Hematopoietic multipotent progenitor cell treated with erythropoietin and hydrocortisone succinate and interleukin-3 and kit ligand, for 4 days (in vitro differentiated cells): ENCODE measurements around the gene NCEH1.
"Not testable (repeated sequence)": the region's sequence is repeated elsewhere in the genome, so short reads cannot be mapped to it uniquely, and the experiment has no call there.

Experiments used
- DNase-seq: peaks from one replicate; pipeline ENCODE4 v3.0.0-alpha.2; 2015

Gene NCEH1, protein sequence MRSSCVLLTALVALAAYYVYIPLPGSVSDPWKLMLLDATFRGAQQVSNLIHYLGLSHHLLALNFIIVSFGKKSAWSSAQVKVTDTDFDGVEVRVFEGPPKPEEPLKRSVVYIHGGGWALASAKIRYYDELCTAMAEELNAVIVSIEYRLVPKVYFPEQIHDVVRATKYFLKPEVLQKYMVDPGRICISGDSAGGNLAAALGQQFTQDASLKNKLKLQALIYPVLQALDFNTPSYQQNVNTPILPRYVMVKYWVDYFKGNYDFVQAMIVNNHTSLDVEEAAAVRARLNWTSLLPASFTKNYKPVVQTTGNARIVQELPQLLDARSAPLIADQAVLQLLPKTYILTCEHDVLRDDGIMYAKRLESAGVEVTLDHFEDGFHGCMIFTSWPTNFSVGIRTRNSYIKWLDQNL

DNA sequence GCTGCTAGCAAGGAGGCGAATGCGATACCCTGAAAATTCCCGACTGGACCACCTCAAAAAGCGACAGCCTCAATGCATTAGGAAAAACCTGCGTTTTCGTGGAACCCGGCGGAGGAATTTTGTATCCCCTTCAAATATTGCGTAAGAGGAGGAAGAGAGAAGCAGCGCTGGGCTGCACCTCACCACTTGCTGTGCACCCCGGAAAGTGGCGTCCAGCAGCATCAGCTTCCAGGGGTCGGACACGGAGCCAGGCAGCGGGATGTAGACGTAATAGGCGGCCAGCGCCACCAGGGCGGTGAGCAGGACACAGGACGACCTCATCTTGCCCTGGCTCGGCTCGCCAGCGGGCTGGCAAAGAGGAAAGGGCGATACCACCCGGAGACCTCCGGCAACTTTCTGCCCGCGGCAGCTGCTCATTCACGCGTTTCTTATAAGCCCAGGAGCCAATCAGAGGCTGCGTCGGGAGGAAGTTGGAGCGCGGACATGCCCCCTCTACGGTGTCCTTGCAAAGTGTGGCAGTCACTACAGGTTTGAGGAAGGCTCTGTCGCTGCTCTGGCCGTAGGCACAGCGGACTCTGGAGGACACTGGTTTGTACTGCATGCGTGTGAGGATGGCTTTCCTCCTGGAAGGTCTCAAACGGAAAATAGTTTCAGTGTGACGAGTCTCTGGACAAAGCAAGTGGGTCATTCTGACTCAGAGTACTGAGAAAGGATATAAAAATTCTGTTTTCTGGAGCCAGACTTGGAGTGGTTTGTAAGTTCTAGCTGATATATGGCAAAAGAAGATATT lies at the start of gene NCEH1:
Gene NCEH1 (minus strand): TSS at position 404 of the 790 bp plus-strand sequence. CDS start 83 bp downstream, at position 321.
- peak; percentile 99 for DNase-seq

DNA sequence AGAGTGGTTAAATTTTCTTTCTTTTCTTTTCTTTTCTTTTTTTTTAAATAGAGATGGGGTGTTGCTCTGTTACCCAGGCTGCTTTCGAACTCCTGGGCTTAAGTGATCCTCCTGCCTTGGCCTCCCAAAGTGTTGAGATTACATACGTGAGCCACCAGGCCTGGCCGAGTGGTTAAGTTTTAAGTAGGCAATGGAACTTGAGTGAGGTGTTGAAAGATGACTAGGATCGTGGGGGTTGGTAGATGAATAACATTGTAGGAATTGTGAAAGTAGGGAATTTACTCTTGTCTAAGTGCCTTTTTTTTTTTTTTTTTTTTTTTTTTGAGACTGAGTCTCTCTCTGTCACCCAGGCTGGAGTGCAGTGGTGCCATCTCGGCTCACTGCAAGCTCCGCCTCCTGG lies 49.5 kb upstream of the NCEH1 start:
- not testable (repeated sequence) for DNase-seq

DNA sequence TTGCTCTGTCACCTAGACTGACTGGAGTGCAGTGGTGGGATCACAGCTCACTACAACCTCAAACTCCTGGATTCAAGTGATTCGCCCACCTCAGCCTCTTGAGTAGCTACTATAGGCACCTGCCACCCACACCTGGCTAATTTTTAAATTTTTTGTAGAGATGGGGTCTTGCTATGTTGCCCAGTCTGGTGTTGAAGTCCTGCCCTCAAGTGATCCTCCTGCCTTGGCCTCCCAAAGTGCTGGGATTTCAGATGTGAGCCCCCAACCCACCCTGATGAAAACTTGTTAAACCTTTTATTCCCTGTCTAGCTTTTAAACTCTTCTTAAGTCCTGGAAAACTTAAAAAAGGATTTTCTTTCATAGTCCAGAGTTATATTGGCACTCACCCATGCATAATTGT lies 42.3 kb upstream of the NCEH1 start:
- DNase-seq: no peak

DNA sequence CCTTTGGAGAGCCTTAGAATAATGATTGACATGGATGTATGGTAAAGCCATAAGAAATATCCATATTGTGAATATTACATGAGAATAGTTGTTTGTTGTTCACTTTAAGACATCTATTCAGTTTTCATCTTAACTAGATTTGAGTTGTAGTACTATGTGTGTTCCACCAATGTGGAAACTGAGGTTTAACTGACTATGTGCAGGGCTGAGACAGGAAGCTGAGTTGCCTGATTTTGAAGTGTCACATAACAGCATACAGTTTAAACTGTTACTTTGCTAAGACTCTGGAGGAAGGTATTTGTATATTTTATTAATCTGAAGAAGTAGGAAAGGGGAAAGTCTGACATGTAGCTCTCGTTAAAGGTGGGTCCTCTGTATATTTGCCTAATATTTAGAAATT lies 41.8 kb upstream of the NCEH1 start:
- no peak for DNase-seq

DNA sequence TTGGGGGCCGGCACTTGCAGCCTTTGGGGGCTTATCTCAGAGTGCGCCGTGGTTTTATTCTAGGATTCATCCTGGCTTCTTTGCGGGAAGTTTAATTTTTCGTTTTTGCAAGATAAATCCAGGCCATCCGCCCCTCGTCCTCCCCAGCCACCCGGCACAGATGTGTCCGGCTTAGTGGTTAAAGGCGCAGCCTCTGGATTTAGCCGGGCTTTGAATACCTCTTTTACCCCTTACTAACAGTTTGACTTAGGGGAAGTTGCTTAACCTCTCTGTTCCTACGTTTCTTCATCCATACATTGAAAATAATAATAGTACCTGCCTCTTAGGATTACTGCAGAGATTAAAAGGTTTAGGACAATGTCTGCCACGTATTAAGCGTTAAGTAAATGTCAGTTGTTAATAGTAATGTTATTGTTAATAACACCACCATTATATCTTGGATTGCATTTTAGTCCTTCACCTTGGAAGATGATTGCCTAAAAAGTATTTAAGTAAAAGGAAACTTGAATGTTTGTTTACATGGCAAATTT lies 40.4 kb upstream of the NCEH1 start:
- peak; percentile 82 for DNase-seq

DNA sequence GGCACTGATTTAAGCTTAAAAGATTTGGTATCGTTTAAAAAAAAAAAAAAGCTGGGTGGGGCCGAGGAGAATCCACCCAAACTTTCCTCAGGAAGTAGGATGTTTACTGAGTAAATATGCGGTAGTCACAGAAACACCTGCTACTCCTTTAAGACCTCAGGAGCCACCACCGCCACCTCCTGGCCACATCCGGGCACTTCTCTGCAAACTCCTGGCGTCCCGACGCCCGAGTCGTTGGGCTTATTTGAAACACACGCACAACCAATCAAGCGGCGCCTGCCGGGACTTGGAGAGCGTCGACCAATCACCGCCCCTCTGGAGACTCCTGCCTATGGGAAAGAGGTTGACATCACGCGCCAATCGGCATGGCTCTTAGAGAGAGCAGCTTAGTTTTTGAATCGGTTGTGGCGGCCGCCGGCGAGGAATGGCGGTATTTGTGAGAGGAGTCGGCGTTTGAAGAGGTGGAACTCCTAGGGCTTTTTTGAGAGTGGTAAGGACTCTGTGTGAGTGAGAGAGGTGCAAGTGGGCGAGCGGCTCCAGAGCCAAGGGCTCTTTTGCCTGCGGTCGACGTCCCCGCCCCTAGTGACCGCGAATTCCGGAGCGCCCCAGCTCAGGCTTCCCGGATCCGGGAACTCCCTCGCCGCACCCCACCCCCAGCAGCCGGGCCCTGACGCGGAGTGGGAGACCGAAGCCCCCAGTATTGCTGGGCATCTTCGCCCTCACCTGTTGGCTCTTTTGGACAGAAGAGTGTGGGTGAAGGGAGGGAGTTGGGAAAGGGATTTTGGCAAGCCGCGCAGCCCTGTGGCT lies 39.7 kb upstream of the NCEH1 start, which contains the start of gene ECT2:
Gene ECT2 (plus strand): TSS at position 359 of the 807 bp plus-strand sequence. CDS start 3,805 bp downstream, outside the sequence.
- peak; percentile 100 for DNase-seq

DNA sequence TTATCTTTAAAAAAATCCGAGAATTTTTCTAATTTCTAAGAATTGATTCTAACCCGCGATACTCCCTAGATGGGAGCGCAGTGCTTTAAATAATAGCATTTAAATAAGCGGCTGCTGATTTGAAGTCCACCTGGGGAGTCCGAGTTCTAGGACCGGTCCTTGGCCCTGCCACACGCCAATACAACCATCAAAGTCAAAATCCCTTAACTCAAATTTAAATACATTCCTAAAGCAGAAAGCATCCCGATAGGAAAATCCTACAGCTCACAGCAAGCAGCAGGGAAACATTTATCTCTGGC lies 39.2 kb upstream of the NCEH1 start:
- DNase-seq: no peak

DNA sequence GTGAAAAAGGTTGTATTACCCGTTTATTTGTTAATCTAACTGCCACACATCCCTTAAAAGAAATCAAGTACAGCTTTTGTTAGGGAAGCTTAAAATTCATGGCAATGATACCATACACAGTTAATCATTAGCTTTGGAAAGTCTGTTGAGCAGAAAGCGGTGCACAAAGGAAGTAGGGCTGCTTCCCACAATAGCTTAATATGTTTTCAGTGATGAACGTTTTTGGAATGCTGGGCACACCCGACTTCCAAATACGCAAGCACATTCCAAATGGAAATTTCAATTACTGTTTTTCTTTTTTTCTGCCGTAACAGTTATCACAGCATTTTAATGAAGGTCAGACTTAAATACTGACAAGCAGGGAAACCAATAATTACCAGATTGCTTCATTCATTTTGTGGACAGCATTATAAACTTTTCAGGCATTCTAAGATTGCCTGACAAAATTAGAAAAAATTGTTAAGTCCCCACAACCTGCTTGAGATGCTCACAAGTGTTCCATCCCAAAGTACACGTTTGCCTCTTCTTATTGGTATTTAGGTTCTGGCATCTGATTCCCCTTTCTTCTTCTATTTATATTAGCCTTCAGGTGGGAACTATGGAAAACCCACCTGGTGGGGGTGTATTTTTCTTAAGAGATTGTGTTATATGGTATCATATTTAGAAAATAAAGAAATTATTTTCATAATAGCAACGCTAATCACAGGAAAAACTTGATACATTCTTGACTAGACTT lies 38.5 kb upstream of the NCEH1 start:
- no peak for DNase-seq

DNA sequence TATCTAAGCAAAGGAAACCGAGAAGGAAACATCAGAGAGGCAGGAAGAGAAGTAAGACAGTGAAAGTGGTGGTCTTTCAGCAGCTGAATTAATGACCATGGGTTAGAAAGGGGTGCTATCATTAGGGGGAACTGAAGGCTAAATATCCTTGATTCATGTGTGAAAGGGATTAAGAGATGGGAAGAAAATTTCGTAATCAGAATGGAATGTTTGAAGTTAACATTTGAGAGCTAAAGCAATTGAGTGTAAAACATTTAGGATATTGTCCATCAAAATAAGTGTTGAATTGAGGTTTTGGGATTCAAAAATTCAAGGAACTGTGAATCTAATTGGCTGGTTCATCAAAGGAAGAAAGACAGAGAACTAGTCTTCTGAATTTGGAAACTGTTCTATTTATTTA lies 35.6 kb upstream of the NCEH1 start:
- no peak for DNase-seq

DNA sequence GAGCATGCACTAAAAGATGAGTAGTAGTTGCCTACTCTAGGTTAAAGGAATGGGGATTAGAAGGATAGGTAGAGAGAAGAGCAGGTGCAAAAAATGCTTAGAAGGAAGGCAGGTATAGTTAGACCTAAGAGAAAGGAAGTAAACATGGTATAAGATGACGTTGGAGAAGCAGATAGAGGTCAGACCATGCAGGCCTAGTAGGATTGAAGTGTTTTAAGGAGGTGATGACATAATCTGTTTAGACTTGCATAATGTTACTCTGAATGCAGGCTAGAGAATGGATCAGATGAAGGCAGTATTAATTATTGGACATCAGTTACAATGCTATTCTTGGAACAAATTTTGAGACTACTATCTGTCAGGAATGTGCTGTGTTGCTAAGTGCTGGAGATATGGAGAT lies 28.6 kb upstream of the NCEH1 start:
- no peak for DNase-seq

DNA sequence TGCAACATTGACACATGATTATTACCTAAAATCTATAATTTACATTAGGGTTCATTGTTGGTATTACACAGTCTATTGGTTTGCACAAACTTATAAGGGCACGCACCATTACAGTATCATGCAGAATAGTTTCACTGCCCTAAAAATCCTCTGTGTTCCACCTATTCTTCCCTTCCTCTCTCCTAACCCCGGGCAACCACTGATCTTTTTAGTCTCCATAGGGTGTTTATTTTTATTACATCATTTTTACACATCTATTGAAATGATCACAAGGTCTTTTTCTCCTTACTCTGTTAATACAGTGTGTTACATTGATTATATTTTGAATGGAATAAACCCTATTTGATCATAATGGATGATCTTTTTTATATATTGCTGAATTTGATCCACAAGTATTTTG lies 24.1 kb upstream of the NCEH1 start:
- no peak for DNase-seq

DNA sequence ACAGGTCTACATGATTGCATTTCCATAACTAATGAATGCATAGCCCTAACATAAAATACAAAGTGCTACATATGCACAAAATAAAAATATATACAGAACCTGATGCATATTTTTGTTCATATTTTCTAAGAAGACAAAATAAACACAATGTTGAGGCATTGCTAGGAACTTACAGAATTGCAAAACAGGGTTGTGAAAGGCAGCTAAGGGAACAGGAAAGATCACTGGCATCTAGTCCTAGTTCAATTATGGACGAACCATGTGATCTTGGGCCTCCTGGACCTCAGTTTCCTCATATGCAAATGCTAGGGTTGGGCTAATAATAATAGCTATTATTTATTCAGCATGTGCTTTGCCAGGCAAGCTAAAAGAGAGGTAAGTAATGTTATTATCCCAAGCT lies 15.5 kb upstream of the NCEH1 start:
- no peak for DNase-seq

DNA sequence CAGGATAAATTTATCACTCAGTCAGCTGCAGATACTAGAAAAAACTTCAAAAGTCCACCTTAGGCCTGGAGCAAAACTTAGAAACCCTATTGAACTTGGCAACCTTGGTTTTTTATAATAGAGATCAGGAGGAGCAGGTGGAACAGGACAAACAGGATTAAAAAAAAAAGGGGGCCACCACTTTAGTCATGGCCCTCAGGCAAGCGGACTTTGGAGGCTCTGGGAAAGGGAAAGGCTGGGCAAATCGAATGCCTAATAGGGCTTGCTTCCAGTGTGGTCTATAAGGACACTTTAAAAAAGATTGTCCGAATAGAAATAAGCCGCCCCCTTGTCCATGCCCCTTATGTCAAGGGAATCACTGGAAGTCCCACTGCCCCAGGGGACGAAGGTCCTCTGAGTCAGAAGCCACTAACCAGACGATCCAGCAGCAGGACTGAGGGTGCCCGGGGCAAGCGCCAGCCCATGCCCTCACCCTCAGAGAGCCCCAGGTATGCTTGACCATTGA lies 11.7 kb upstream of the NCEH1 start:
- not testable (repeated sequence) for DNase-seq

DNA sequence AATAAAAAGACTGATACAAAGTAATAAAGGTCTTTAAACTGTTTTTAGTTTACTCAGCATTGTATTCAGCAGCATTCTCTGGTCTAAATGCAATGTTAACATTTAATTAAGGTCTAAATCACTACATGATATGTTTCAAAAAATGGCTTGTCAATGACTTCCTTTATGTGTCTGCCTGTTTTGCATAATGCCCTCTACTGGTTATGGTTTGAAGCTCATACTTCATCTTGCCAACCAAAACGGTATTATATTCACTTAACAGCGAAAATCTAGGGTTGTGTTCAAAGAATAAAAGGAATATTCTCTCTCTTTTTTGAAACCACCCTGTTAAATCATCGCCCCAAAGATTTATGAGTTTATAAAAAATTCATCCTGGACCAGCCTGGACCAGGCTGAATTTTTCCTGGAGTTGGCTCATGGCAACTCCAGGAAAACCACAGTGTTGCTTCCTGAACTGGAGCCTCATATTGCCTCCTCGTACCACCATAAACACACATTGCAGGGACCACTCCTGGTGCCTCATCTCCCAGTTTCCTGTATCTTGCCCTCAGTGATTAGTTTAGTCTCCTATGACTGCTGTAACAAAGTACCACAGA lies 6.7 kb upstream of the NCEH1 start:
- peak; percentile 46 for DNase-seq

DNA sequence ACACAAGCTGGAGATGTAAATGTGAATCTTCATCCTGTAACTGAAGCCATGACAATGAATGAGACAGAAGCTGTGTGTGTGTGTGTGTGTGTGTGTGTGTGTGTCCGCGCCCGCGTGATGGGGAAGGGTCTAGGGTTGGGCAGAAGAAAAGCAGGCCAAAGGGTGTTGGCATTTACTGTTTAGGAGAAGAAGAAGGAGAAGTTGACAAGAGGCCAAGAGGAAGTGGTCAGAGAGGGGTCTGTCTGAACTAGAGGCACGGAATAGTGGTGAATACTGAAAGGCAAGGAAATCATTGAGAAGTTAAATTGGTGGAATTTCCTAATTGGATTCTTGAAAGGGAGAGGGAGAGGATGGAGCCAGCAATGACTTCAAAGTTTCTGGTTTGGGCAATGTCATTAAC lies 5.6 kb upstream of the NCEH1 start:
- DNase-seq: peak; percentile 87

DNA sequence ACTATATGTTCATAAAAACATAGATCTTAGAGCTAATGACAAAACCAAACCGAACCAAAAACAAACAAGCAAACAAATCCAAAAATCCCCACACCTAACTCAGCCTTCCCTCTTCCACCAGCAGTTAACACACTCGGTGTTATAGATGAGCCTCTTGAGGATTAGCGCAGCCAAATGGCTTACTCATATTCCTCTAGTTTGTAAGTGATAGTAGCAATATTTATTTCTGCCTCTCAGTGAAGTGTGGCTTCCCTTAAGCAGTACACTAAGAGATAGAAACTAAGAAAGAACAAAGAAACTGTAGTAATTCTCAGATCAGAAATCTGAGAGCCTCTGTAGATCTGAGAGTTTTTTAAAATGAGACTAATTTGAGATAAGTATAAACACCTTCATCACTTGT lies 2.4 kb upstream of the NCEH1 start:
- no peak for DNase-seq

DNA sequence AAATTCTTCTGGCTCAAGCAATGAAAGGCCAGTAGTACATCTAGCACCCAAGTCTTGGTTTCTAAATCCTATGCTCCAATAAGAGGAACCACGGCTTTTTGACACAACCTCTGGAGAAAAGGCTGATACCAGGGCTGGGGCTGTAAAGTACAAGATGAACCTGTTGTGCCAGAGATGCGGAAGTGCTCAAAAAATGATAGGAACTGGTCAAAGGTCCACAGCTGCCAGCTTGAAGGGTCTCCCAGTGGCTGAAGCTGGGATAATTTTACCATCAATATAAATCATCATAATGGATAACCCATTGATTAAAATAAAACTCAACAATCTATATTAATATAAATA lies 558 bp upstream of the NCEH1 start:
- DNase-seq: peak; percentile 60

DNA sequence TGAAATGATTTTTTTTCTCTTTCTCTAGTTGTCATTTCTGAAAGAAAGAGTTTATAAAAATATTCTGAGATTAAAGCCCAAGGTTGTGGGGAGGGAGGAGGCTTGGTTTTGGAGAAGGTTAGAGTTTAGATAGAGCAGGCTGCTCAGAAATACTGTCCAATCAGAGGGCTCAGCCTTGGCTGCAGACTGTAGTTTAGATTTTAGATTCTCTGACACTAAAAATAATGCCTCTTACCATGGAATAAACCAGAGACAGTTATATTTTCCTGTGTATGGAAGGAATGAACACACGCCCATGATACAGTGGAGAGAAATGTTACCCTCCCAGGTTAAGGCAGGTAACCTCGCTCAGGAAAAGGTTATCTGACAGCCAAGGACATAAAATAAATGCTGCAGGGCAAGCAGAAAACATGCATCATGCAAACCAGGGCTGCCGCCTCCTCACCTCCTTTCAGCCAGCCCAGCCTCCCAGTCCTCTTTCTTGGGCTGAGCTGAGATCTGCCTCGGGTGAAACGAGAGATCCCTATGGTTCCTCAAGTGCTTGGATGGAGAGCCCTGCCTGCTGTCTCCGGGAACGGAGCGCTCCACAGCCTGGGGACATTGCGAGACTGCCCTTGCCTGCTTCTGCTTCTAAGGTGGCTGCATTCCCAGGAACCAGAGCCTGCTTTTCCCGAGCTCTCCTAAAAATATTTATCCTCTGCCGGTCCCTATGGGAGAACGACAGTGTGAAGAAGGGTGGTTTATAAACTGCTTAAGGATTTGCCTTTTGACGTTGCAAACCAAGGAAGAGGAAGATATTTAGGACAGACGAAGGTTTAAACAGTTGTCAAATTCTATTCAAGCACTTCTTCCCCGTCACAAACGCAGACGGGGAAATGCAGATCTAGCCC lies 848 bp downstream of the NCEH1 start:
- DNase-seq: peak; percentile 33

DNA sequence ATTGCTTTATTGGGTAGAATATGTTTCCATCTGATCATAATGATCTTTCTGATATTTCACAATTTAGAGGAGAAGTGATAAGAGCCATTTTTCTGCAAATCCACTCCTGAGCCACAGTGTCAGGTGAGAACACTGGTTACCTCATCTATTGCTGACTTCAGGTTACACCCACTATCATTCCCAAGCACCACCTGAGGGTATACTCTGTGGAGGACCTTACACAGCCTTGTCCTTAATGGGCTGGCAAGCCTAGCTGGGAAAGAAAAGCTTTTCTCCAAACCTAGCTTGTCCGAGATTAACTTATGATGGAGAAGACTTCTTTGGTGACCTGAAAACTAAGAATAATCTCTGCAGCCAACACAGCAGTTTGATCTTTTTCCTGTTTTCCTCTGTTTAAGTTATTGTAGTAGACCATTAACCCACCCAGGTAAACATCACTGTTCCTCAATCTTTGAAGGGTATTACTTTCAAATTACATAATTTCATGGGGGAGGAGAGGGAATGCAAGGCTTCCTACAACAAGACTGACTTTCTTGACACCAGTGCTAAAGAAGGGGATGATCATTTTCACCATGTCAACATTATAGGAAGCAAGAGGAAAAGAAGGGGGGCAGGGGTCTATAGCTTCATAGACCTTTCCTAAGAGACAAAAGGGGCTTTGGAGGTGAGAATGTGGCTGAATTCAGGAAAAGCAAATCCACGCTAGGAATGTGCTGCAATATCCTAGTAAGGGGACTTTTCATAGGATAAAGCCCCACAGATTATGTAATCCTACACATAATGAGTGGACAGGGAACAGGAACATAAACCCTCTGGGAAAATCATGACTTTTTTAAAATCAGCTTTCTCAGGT lies 1.7 kb downstream of the NCEH1 start:
- no peak for DNase-seq

DNA sequence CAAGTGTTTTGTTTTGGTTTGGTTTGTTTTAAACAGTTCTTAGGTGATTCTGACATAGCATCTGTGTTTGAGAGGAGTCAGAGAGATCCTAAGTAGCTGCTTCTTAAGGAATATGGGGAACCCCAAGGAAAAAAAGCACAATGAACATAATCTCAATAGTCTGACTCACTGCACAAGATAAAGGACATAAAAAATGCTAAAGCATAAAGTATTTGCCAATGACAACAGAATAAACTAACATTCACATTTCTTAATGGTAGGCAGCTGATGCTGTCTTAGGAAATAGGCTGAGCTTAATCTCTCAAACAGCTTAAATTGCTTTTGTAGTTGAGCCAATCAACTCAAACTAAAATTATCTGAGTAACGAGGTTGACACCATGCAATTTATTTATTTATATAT lies 2.9 kb downstream of the NCEH1 start:
- no peak for DNase-seq
